Bronchial epithelial cell (primary cell): Measurements from ENCODE around the gene GPAT3. TPM values are rescaled to one million over a fixed set of nuclear protein-coding genes. Genes with fewer than 3 reads are reported as not detected.

Source experiments
- DNase-seq: peaks from one replicate; pipeline ENCODE4 v3.0.0-alpha.2; 2010; ENCODE audit warnings: low read depth
- FAIRE-seq: peaks from 2 replicates; lab custom pipeline; 2011; peaks lifted over from hg19 to GRCh38; lab: Jason Lieb, UNC
- H3K27me3 ChIP-seq: 2 replicates; pipeline ENCODE4 v1.5.1; 2011; ENCODE audit warnings: low read length; ENCODE audit not compliant: control insufficient read depth, insufficient read depth
- H3K36me3 ChIP-seq: 2 replicates; pipeline ENCODE4 v1.5.1; 2011; ENCODE audit warnings: low read length; ENCODE audit not compliant: control insufficient read depth, insufficient read depth
- H3K4me3 ChIP-seq: 2 replicates; pipeline ENCODE4 v1.5.1; 2011; ENCODE audit warnings: mild to moderate bottlenecking, low read depth, low read length, control low read depth
- total RNA-seq: library from RNA; depleted of rRNA; stranded (reverse); fragments of >200 nt; gene quantifications from 2 replicates; pipeline ENCODE4 v1.2.1, GENCODE V29; 2014
- TF ChIP-seq, protein P1 (sequence below): IDR thresholded peaks from 2 replicates; pipeline ENCODE4 v1.5.1; 2011; ENCODE audit warnings: mild to moderate bottlenecking, moderate library complexity, low read length, control low read depth, inconsistent platforms; ENCODE audit not compliant: insufficient read depth, severe bottlenecking

GPAT3 gene
- total RNA-seq, 1 donor from 2014 or later = 4.5 TPM

DNA sequence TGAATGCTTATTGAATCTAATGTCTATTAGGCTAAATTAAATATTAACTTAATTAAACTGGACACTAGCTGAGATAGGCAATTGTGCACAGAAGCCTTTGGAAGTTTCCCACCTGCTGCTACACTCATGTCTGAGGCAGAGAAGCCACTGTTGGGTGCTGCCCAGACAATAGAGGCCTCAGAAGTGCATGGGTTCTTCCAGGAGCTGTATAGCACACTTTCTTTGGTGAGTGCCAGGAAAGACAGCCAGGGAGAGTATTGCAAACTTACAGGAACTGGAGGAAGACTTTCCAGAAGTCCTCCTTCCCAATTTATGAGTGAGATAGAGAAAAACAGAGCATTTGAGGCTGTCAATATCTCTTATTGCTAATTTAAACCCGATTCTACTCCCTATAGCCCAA is 89.9 kb downstream of the GPAT3 start:
- H3K4me3 ChIP-seq = no peak overlapping the region
- FAIRE-seq (no peak), DNase-seq (no peak)
- H3K27me3 ChIP-seq = no peaks in the 10 kb centered on the region
- no peaks in the 10 kb centered on the region for H3K36me3 ChIP-seq
- TF ChIP-seq, protein P1, sequence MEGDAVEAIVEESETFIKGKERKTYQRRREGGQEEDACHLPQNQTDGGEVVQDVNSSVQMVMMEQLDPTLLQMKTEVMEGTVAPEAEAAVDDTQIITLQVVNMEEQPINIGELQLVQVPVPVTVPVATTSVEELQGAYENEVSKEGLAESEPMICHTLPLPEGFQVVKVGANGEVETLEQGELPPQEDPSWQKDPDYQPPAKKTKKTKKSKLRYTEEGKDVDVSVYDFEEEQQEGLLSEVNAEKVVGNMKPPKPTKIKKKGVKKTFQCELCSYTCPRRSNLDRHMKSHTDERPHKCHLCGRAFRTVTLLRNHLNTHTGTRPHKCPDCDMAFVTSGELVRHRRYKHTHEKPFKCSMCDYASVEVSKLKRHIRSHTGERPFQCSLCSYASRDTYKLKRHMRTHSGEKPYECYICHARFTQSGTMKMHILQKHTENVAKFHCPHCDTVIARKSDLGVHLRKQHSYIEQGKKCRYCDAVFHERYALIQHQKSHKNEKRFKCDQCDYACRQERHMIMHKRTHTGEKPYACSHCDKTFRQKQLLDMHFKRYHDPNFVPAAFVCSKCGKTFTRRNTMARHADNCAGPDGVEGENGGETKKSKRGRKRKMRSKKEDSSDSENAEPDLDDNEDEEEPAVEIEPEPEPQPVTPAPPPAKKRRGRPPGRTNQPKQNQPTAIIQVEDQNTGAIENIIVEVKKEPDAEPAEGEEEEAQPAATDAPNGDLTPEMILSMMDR = no peak

DNA sequence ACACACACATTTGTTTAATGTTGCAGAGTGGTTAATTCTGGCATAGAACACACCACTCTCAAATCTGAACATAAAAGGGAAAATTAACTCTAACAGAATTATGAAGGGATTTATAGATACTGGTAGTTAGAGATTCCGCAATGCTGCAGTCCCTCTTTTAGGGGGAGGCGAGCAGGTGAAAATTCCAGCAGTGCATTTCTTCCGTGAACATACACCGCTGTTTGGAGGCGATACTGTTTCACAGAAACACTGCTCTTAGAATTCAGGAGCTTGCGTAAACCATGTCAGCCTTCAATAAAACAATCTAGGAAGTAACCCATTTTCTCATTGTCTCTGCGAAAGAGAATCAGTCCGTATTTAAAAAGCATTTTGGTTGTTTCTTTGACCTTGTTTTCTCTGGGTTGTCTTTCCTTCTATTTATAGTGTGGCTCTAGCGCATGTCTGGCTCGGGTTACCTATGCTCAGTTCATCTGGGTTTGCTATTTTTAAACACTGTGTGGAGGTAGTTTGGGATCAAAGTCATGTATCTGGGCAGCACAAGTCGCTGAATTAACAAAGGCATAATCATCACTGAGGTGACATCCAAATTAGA is 90.4 kb downstream of the GPAT3 start:
- H3K36me3 ChIP-seq = no peaks in the 10 kb centered on the region
- TF ChIP-seq, protein P1 = no peak
- no peaks in the 10 kb centered on the region for H3K27me3 ChIP-seq
- no peak for DNase-seq
- no peak overlapping the region for H3K4me3 ChIP-seq
- no peak for FAIRE-seq

DNA sequence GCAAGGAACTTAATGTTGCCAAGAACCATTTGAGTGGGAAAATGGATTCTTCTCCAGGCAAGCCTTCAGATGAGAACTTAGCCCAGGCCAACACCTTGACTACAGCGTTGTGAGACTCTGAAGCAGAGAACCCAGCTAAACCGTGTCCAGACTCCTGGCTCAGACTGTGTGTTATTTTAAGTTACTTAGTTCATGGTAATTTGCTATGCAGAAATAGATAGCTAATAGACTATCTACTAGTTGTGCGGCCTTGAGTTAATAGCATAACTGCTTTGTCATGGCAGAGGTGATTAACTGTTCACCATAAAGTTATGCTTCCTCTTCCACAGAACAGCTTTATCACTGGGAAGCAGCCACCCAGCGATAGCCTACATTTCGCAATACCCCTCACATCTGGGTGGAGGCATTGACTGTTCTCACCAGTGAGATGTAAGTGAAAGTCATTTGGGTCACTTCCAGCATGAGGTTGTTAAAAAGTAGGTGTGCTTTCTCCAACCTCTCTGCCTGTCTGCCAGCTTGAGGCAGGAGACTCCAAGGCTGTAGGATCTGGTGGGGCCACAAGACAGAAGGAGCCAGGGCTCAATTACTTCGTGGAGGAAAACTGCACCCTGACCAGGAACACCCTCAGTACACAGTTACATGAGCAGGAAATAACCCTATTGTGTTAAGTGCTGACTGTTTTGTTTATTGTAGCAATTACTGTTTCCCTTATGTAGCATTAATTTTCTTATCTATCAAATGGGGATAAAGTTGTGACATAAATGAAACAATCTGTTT is 94.2 kb downstream of the GPAT3 start:
- TF ChIP-seq, protein P1 = no peak
- Histone ChIP-seq H3K4me3 (no peak overlapping the region), H3K36me3 (no peaks in the 10 kb centered on the region), H3K27me3 (no peaks in the 10 kb centered on the region)
- peak; percentile 83 for DNase-seq
- peak; percentile 83 for FAIRE-seq

DNA sequence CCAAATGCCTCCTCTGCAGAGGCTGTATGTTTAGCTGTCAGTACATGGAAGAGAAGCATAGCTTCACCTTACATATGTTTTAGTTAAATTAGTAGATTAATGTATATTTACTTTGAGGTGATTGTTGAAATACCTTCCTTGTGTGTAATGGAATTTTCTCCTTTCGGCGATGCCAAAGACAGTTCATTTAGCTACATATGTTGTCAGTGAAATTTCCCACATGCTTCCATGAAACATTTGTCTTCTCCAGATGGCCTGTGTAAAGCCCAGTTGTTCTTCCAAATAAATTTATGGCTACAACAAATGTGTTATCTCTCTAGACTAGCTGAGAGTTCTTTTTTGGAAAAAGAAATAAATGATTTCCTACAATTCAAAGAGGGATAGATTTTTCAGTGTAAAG is 95.2 kb downstream of the GPAT3 start:
- H3K27me3 ChIP-seq = no peaks in the 10 kb centered on the region
- DNase-seq (no peak), FAIRE-seq (no peak)
- H3K36me3 ChIP-seq = no peaks in the 10 kb centered on the region
- TF ChIP-seq, protein P1 = no peak
- H3K4me3 ChIP-seq = no peak overlapping the region

DNA sequence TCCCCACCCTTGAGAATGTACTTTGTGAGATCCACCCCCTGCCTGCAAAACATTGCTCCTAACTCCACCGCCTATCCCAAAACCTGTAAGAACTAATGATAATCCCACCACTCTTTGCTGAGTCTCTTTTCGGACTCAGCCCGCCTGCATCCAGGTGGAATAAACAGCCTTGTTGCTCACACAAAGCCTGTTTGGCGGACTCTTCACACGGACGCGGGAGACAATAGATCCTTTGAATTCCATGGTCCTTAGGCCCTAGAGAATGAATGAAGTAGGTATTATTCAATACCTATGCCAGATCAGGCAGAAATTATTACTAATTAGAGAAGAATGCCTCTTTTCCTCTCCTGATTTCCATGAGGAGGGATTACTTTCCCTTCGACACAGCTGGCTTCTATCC is 101.0 kb downstream of the GPAT3 start:
- no peak for DNase-seq
- no peak for FAIRE-seq
- Histone ChIP-seq H3K27me3 (no peaks in the 10 kb centered on the region), H3K4me3 (no peak overlapping the region), H3K36me3 (no peaks in the 10 kb centered on the region)
- TF ChIP-seq, protein P1 = no peak
